Measurements from ENCODE around the gene GLT6D1.
A peak's percentile ranks its signal among the peaks of the same experiment; 100 is the strongest.
"Not testable (repeated sequence)": the region's sequence is repeated elsewhere in the genome, so short reads cannot be mapped to it uniquely, and the experiment has no call there.

The GLT6D1 gene

DNA sequence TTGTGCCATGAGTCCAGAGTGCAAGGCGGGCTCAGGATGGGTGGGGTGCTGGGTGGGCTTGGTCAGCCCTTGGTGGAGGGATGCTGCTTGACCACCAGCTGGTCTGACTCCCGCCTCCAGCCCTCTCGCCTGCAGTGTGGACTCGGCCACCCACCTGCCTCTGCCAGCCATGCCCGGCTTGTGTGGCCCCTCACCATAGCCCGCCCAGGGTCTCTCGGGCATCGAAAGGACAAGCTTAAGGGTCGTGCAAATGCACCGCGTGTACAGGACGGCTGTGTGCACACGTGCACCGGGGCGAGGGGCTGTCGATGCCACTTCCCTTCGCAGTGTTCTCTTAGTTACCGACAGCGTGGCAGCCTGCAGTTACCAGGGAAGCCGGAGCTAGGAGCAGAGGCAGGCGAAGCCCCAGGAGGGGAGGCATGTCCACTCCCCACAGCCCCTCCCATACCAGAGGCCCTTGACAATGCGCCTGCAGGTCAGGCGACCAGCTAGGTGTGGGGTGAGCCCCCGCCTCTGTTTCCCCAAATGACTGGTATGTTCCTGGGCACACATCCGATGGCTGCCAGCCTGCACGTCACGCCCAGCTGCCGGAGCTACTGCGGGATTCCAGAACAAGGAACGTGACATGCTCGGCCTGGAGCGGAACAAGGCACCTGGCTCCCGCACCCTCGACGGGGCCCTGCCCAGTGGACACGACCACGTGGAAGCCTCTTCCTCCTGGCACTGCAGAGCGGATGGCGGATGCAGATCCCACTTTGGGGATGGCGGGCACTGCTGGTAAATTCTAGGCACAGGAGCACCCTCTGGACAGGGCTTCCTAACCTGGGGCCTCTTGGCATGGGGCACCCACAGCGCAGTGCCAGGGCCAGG lies 31.6 kb upstream of the GLT6D1 start:
- H3K9ac ChIP-seq (ENCODE audit: insufficient read length, low read depth): peak overlapping the region; percentile 50
- peaks cover 5% of the 10 kb centered on the region for H3K4me1 ChIP-seq (ENCODE audit: insufficient read depth, insufficient read length)
- peaks cover 10% of the 10 kb centered on the region; the same call in 1 of the 2 replicates for H3K9me3 ChIP-seq (ENCODE audit: insufficient read depth, low read length)
- DNase-seq (ENCODE audit: low read depth, low spot score): no peak
- TF ChIP-seq SUZ12 (IDR thresholded peaks at IDR 0.05; ENCODE audit: extremely low read depth, insufficient read depth, insufficient read length) (no peak), YY1 (IDR thresholded peaks at IDR 0.05; ENCODE audit: insufficient read depth, insufficient read length) (no peak), ZNF274 (IDR thresholded peaks at IDR 0.05; ENCODE audit: low read depth, low read length) (no peak)
- H3K36me3 ChIP-seq (ENCODE audit: insufficient read depth, insufficient read length, low read length): no peaks in the 10 kb centered on the region
- no peaks in the 10 kb centered on the region for H3K27me3 ChIP-seq (ENCODE audit: insufficient read depth, insufficient read length)
- no peak overlapping the region for H3K4me3 ChIP-seq (ENCODE audit: insufficient read length, low read depth)

DNA sequence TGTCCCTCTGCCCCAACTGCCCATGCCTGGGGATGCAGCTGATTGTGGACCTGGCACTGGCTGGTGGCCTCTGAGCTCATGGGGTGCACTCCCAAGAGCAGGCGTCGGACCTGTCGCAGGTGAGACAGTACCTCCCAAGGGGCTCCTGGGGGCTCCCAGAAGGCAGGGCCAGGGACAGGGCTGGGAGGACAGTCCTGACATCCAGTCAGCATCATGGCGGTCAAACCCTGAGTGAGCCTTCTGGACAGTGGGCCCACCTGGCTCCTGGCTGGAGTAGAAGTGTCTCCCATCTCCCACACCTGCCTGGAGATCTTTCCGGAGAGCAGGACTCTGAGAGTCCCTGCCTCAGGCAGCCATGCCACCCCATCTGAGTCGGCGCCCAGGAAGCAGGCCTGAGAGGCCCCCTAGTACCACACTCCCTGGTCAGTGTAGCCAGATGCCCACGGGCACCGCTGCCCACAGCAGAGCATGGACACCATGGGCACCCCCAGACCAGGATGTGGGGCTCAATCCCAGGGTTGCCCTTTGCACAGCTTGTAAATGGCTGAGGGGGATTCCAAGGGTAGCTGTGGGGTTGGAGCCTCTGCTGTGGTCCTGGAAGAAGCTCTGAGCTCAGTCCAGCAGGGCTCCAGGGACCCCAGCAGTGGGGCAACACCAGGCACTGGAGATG lies 30.4 kb upstream of the GLT6D1 start:
- TF ChIP-seq SUZ12 (IDR thresholded peaks at IDR 0.05; ENCODE audit: extremely low read depth, insufficient read depth, insufficient read length) (no peak), ZNF274 (IDR thresholded peaks at IDR 0.05; ENCODE audit: low read depth, low read length) (no peak), YY1 (IDR thresholded peaks at IDR 0.05; ENCODE audit: insufficient read depth, insufficient read length) (no peak)
- no peak for DNase-seq (ENCODE audit: low read depth, low spot score)
- Histone ChIP-seq H3K36me3 (ENCODE audit: insufficient read depth, insufficient read length, low read length) (no peaks in the 10 kb centered on the region), H3K4me3 (ENCODE audit: insufficient read length, low read depth) (no peak overlapping the region), H3K9me3 (ENCODE audit: insufficient read depth, low read length) (peaks cover 10% of the 10 kb centered on the region; the same call in 1 of the 2 replicates), H3K4me1 (ENCODE audit: insufficient read depth, insufficient read length) (peaks cover 5% of the 10 kb centered on the region), H3K27me3 (ENCODE audit: insufficient read depth, insufficient read length) (no peaks in the 10 kb centered on the region), H3K9ac (ENCODE audit: insufficient read length, low read depth) (no peak overlapping the region)

DNA sequence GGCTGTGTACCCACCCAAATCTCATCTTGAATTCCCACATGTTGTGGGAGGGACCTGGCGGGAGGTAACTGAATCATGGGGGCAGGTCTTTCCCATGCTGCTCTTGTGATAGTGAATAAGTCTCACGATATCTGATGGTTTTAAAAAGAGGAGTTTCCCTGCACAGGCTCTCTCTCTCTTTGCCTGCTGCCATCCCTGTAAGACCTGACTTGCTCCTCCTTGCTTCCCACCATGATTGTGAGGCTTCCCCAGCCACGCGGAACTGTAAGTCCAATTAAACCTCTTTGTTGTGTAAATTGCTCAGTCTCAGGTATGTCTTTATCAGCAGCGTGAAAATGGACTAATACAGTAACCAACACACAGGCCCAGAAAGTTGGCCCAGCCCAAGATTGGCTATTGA lies 29.7 kb upstream of the GLT6D1 start:
- not testable (repeated sequence) for DNase-seq (ENCODE audit: low read depth, low spot score); H3K27me3 ChIP-seq (ENCODE audit: insufficient read depth, insufficient read length); H3K9ac ChIP-seq (ENCODE audit: insufficient read length, low read depth); H3K4me1 ChIP-seq (ENCODE audit: insufficient read depth, insufficient read length); H3K4me3 ChIP-seq (ENCODE audit: insufficient read length, low read depth); H3K36me3 ChIP-seq (ENCODE audit: insufficient read depth, insufficient read length, low read length)
- H3K9me3 ChIP-seq (ENCODE audit: insufficient read depth, low read length): peaks cover 10% of the 10 kb centered on the region; the same call in 1 of the 2 replicates

- H3K4me1 ChIP-seq (ENCODE audit: insufficient read depth, insufficient read length): peaks cover 9% of the 10 kb centered on the region
Measured at GRCh38 chr9:135667463-135668001, 28.2 kb upstream of the GLT6D1 start.

GRCh38 chr9:135666534-135667462 lies 27.5 kb upstream of the GLT6D1 start:
- Histone ChIP-seq H3K27me3 (ENCODE audit: insufficient read depth, insufficient read length) (no peaks in the 10 kb centered on the region), H3K9ac (ENCODE audit: insufficient read length, low read depth) (no peak overlapping the region), H3K9me3 (ENCODE audit: insufficient read depth, low read length) (peaks cover 10% of the 10 kb centered on the region; the same call in 1 of the 2 replicates), H3K4me1 (ENCODE audit: insufficient read depth, insufficient read length) (peaks cover 9% of the 10 kb centered on the region), H3K36me3 (ENCODE audit: insufficient read depth, insufficient read length, low read length) (no peaks in the 10 kb centered on the region), H3K4me3 (ENCODE audit: insufficient read length, low read depth) (no peak overlapping the region)
- DNase-seq (ENCODE audit: low read depth, low spot score): no peak
- TF ChIP-seq ZNF274 (IDR thresholded peaks at IDR 0.05; ENCODE audit: low read depth, low read length) (no peak), YY1 (IDR thresholded peaks at IDR 0.05; ENCODE audit: insufficient read depth, insufficient read length) (no peak), SUZ12 (IDR thresholded peaks at IDR 0.05; ENCODE audit: extremely low read depth, insufficient read depth, insufficient read length) (no peak)

More at GRCh38 chr9:135667463-135668001, 28.2 kb upstream of the GLT6D1 start:
- no peaks in the 10 kb centered on the region for H3K27me3 ChIP-seq (ENCODE audit: insufficient read depth, insufficient read length)
- H3K9ac ChIP-seq (ENCODE audit: insufficient read length, low read depth): no peak overlapping the region
- no peaks in the 10 kb centered on the region for H3K36me3 ChIP-seq (ENCODE audit: insufficient read depth, insufficient read length, low read length)
- TF ChIP-seq SUZ12 (IDR thresholded peaks at IDR 0.05; ENCODE audit: extremely low read depth, insufficient read depth, insufficient read length) (no peak), YY1 (IDR thresholded peaks at IDR 0.05; ENCODE audit: insufficient read depth, insufficient read length) (no peak), ZNF274 (IDR thresholded peaks at IDR 0.05; ENCODE audit: low read depth, low read length) (no peak)
- no peak for DNase-seq (ENCODE audit: low read depth, low spot score)
- H3K4me3 ChIP-seq (ENCODE audit: insufficient read length, low read depth): no peak overlapping the region
- peaks cover 10% of the 10 kb centered on the region; the same call in 1 of the 2 replicates for H3K9me3 ChIP-seq (ENCODE audit: insufficient read depth, low read length)

GRCh38 chr9:135665795-135666189 lies 26.5 kb upstream of the GLT6D1 start:
- Histone ChIP-seq H3K27me3 (ENCODE audit: insufficient read depth, insufficient read length) (no peaks in the 10 kb centered on the region), H3K9ac (ENCODE audit: insufficient read length, low read depth) (no peak overlapping the region), H3K4me1 (ENCODE audit: insufficient read depth, insufficient read length) (peaks cover 4% of the 10 kb centered on the region), H3K9me3 (ENCODE audit: insufficient read depth, low read length) (peaks cover 10% of the 10 kb centered on the region; the same call in 1 of the 2 replicates), H3K36me3 (ENCODE audit: insufficient read depth, insufficient read length, low read length) (no peaks in the 10 kb centered on the region), H3K4me3 (ENCODE audit: insufficient read length, low read depth) (no peak overlapping the region)
- TF ChIP-seq SUZ12 (IDR thresholded peaks at IDR 0.05; ENCODE audit: extremely low read depth, insufficient read depth, insufficient read length) (no peak), ZNF274 (IDR thresholded peaks at IDR 0.05; ENCODE audit: low read depth, low read length) (no peak), YY1 (IDR thresholded peaks at IDR 0.05; ENCODE audit: insufficient read depth, insufficient read length) (no peak)
- no peak for DNase-seq (ENCODE audit: low read depth, low spot score)
